SIG-M5 treated with dmso at 0.1 percent for 504 hours (cell line): Measurements from ENCODE around the gene TSHZ1.

Experiments
- DNase-seq: peaks from one replicate; lab custom pipeline; 2025; ENCODE audit not compliant: unreplicated experiment; lab: John Stamatoyannopoulos, UW

TSHZ1 gene

GRCh38 chr18:75210274-75211001, at the start of gene TSHZ1:
Gene TSHZ1 (plus strand): TSS chr18:75210797. CDS start chr18:75211877, 1,080 bp downstream.
- DNase-seq, result peak; percentile 96

GRCh38 chr18:75161256-75162028, 49.2 kb upstream of the TSHZ1 start:
- DNase-seq, result peak; percentile 53

GRCh38 chr18:75162467-75162866, 48.1 kb upstream of the TSHZ1 start:
- no peak for DNase-seq

- no peak for DNase-seq
These were observed 47.6 kb upstream of the TSHZ1 start for GRCh38 chr18:75162978-75163377.

GRCh38 chr18:75163736-75164135, 46.9 kb upstream of the TSHZ1 start:
- no peak for DNase-seq

GRCh38 chr18:75164479-75164878, 46.1 kb upstream of the TSHZ1 start:
- no peak for DNase-seq

GRCh38 chr18:75165926-75166325, 44.7 kb upstream of the TSHZ1 start:
- DNase-seq, result no peak

GRCh38 chr18:75167137-75167536, 43.5 kb upstream of the TSHZ1 start:
- no peak for DNase-seq

- no peak for DNase-seq
These were observed 42.6 kb upstream of the TSHZ1 start for GRCh38 chr18:75167759-75168618.

- DNase-seq, result no peak
These were observed 42.0 kb upstream of the TSHZ1 start for GRCh38 chr18:75168619-75169018.

- DNase-seq, result no peak
These were observed 41.2 kb upstream of the TSHZ1 start for GRCh38 chr18:75169411-75169810.

GRCh38 chr18:75170022-75170789, 40.4 kb upstream of the TSHZ1 start:
- no peak for DNase-seq

- DNase-seq, result no peak
These were observed 39.7 kb upstream of the TSHZ1 start for GRCh38 chr18:75170916-75171315.

GRCh38 chr18:75172299-75173124, 38.1 kb upstream of the TSHZ1 start:
- DNase-seq, result no peak

GRCh38 chr18:75173125-75173432, 37.5 kb upstream of the TSHZ1 start:
- peak; percentile 82 for DNase-seq

- no peak for DNase-seq
These were observed 36.9 kb upstream of the TSHZ1 start for GRCh38 chr18:75173738-75174137.

- no peak for DNase-seq
These were observed 33.7 kb upstream of the TSHZ1 start for GRCh38 chr18:75176849-75177248.

GRCh38 chr18:75178376-75178775, 32.2 kb upstream of the TSHZ1 start:
- DNase-seq, result no peak

- DNase-seq, result no peak
These were observed 30.6 kb upstream of the TSHZ1 start for GRCh38 chr18:75179819-75180600.
